Loucy (cell line): Measurements from ENCODE around the gene ASMTL.
"Not testable (repeated sequence)": the region's sequence is repeated elsewhere in the genome, so short reads cannot be mapped to it uniquely, and the experiment has no call there.

Experiments used
- H2AFZ ChIP-seq: fragments of 200-600 bp; sonication (generic); 2 replicates; pipeline ENCODE4 v1.6.0; 2016; ENCODE audit warnings: antibody characterized with exemption, mild to moderate bottlenecking, low read length, moderate library complexity
- H3F3A ChIP-seq: fragments of 200-600 bp; 2 replicates; pipeline ENCODE4 v1.6.0; 2016; ENCODE audit warnings: antibody characterized with exemption, low read depth, mild to moderate bottlenecking
- H3K27me3 ChIP-seq: fragments of 200-600 bp; sonication (generic); 2 replicates; pipeline ENCODE4 v1.6.1; 2014; ENCODE audit warnings: low read length, mild to moderate bottlenecking; ENCODE audit not compliant: insufficient read depth, poor library complexity, severe bottlenecking
- H3K36me3 ChIP-seq: fragments of 200-600 bp; sonication (generic); 2 replicates; pipeline ENCODE4 v1.6.1; 2016; ENCODE audit warnings: low read length; ENCODE audit not compliant: insufficient read depth
- H3K4me1 ChIP-seq: fragments of 200-600 bp; sonication (generic); 2 replicates; pipeline ENCODE4 v1.5.1; 2014; ENCODE audit warnings: low read length, mild to moderate bottlenecking; ENCODE audit not compliant: insufficient read depth, poor library complexity, severe bottlenecking
- H3K4me2 ChIP-seq: fragments of 200-600 bp; sonication (generic); 2 replicates; pipeline ENCODE4 v1.6.0; 2014; ENCODE audit warnings: antibody characterized with exemption, low read length, low read depth, mild to moderate bottlenecking; ENCODE audit not compliant: poor library complexity, severe bottlenecking
- H3K4me3 ChIP-seq: fragments of 200-600 bp; sonication (generic); 2 replicates; pipeline ENCODE4 v1.5.1; 2014; ENCODE audit warnings: low read length, mild to moderate bottlenecking, mixed read lengths; ENCODE audit not compliant: poor library complexity, severe bottlenecking
- H3K79me2 ChIP-seq: fragments of 200-600 bp; sonication (generic); 2 replicates; pipeline ENCODE4 v1.6.1; 2014; ENCODE audit warnings: low read length; ENCODE audit not compliant: insufficient read depth
- H3K9ac ChIP-seq: fragments of 200-600 bp; sonication (generic); 2 replicates; pipeline ENCODE4 v1.6.0; 2014; ENCODE audit warnings: mild to moderate bottlenecking, low read depth, low read length, moderate library complexity; ENCODE audit not compliant: poor library complexity, severe bottlenecking
- H3K9me2 ChIP-seq: fragments of 200-600 bp; sonication (generic); replicated peaks from 2 replicates; pipeline ENCODE4 v1.6.1; 2016; ENCODE audit warnings: low read depth, low read length, mixed read lengths
- H3K9me3 ChIP-seq: fragments of 200-600 bp; sonication (generic); 2 replicates; pipeline ENCODE4 v1.6.1; 2014; ENCODE audit warnings: mild to moderate bottlenecking, antibody characterized with exemption, low read length, low read depth; ENCODE audit not compliant: insufficient read depth
- H4K20me1 ChIP-seq: fragments of 200-600 bp; sonication (generic); 2 replicates; pipeline ENCODE4 v1.6.0; 2014; ENCODE audit warnings: antibody characterized with exemption, low read length, mild to moderate bottlenecking; ENCODE audit not compliant: insufficient read depth, poor library complexity, severe bottlenecking
- CTCF ChIP-seq: fragments of 200-600 bp; sonication (generic); conservative IDR thresholded peaks from 2 replicates; pipeline ENCODE4 v1.5.1; 2014; ENCODE audit warnings: mild to moderate bottlenecking, antibody characterized with exemption, low read length
- EZH2phosphoT487 ChIP-seq: fragments of 200-600 bp; IDR thresholded peaks from 2 replicates; pipeline ENCODE4 v1.6.1; 2018; ENCODE audit warnings: antibody characterized with exemption, mild to moderate bottlenecking, moderate library complexity, borderline replicate concordance

The ASMTL gene

GRCh38 chrX:1412551-1413161 is 40.1 kb downstream of the ASMTL start:
- Histone ChIP-seq H3K79me2 (no peaks in the 10 kb centered on the region), H3K36me3 (no peaks in the 10 kb centered on the region), H3K9me3 (no peaks in the 10 kb centered on the region), H3K9ac (no peak overlapping the region), H3K27me3 (no peaks in the 10 kb centered on the region), H3K4me2 (no peak overlapping the region), H3F3A (no peaks in the 10 kb centered on the region), H3K4me1 (no peaks in the 10 kb centered on the region), H3K4me3 (no peak overlapping the region), H3K9me2 (no peaks in the 10 kb centered on the region), H2AFZ (no peak overlapping the region), H4K20me1 (no peaks in the 10 kb centered on the region)
- TF ChIP-seq EZH2phosphoT487: no peak
- TF ChIP-seq CTCF: no peak

- H2AFZ ChIP-seq: no peak overlapping the region
- no peaks in the 10 kb centered on the region for H3K9me3 ChIP-seq
- H3K9ac ChIP-seq: no peak overlapping the region
- H3K27me3 ChIP-seq: no peaks in the 10 kb centered on the region
- TF ChIP-seq CTCF: no peak
- TF ChIP-seq EZH2phosphoT487: no peak
- no peaks in the 10 kb centered on the region for H3K9me2 ChIP-seq
- H3K4me2 ChIP-seq: no peak overlapping the region
- H3K79me2 ChIP-seq: no peaks in the 10 kb centered on the region
- no peaks in the 10 kb centered on the region for H4K20me1 ChIP-seq
- no peak overlapping the region for H3K4me3 ChIP-seq
- no peaks in the 10 kb centered on the region for H3F3A ChIP-seq
- H3K4me1 ChIP-seq: no peaks in the 10 kb centered on the region
- peaks cover 10% of the 10 kb centered on the region; the same call in 1 of the 2 replicates for H3K36me3 ChIP-seq
Measured at GRCh38 chrX:1411326-1411725, 41.4 kb downstream of the ASMTL start.

- Histone ChIP-seq H3K27me3 (no peaks in the 10 kb centered on the region), H3K9me3 (no peaks in the 10 kb centered on the region), H2AFZ (no peak overlapping the region), H3K9me2 (no peaks in the 10 kb centered on the region), H3F3A (no peaks in the 10 kb centered on the region), H4K20me1 (no peaks in the 10 kb centered on the region), H3K4me1 (no peaks in the 10 kb centered on the region), H3K79me2 (no peaks in the 10 kb centered on the region), H3K4me3 (no peak overlapping the region), H3K36me3 (peaks cover 37% of the 10 kb centered on the region; the same call in 1 of the 2 replicates), H3K4me2 (no peak overlapping the region), H3K9ac (no peak overlapping the region)
- TF ChIP-seq CTCF: no peak
- no peak for TF ChIP-seq EZH2phosphoT487
Measured at GRCh38 chrX:1407035-1407434, 45.7 kb downstream of the ASMTL start.

- H3K9me2 ChIP-seq, H4K20me1 ChIP-seq, H3K4me3 ChIP-seq, H3K79me2 ChIP-seq, H3K27me3 ChIP-seq, H3K9me3 ChIP-seq, H2AFZ ChIP-seq, H3K4me2 ChIP-seq, H3K9ac ChIP-seq, H3K4me1 ChIP-seq, H3F3A ChIP-seq: not testable (repeated sequence)
- H3K36me3 ChIP-seq: peaks cover 37% of the 10 kb centered on the region; the same call in 1 of the 2 replicates
Measured at GRCh38 chrX:1405769-1406168, 46.9 kb downstream of the ASMTL start.

- H3F3A ChIP-seq, H4K20me1 ChIP-seq, H3K9ac ChIP-seq, H2AFZ ChIP-seq, H3K4me1 ChIP-seq, H3K4me2 ChIP-seq, H3K9me2 ChIP-seq, H3K79me2 ChIP-seq, H3K27me3 ChIP-seq, H3K9me3 ChIP-seq, H3K4me3 ChIP-seq: not testable (repeated sequence)
- H3K36me3 ChIP-seq: peaks cover 37% of the 10 kb centered on the region; the same call in 1 of the 2 replicates
Measured at GRCh38 chrX:1403867-1404266, 48.8 kb downstream of the ASMTL start.
